WTC11 (cell line): Measurements from ENCODE around the gene SPATA13. TPM values are rescaled to one million over a fixed set of nuclear protein-coding genes. Genes with fewer than 3 reads are reported as not detected.

ENCODE experiments used
- ATAC-seq: fragments of 200-7000 bp; cut with Tn5 transposase; 2 replicates; pipeline ENCODE4 v1.10.0; 2021; ENCODE audit warnings: mild to moderate bottlenecking, moderate library complexity
- CTCF ChIA-PET: fragments of 300-600 bp; sonication (Branson Sonifier 250); formaldehyde crosslinking; loops from one replicate; lab custom pipeline; 2021; ENCODE audit warnings: antibody characterized with exemption; lab: Charles Lee
- POLR2A ChIA-PET: fragments of 350-600 bp; sonication (Branson Sonifier 250); formaldehyde crosslinking; loops from one replicate; lab custom pipeline; 2021; ENCODE audit warnings: antibody characterized with exemption; lab: Charles Lee
- DNase-seq: peaks from one replicate; pipeline ENCODE4 v3.0.0; 2021; ENCODE audit warnings: low spot score
- H3K27ac Mint-ChIP-seq: 2 replicates; pipeline ENCODE4 v1.8.0; 2021; ENCODE audit warnings: mixed read lengths
- H3K27me3 Mint-ChIP-seq: 2 replicates; pipeline ENCODE4 v1.8.0; 2021; ENCODE audit warnings: low read depth, mild to moderate bottlenecking, moderate library complexity, mixed read lengths
- H3K36me3 Mint-ChIP-seq: 2 replicates; pipeline ENCODE4 v1.8.0; 2021; ENCODE audit warnings: mixed read lengths
- H3K4me1 Mint-ChIP-seq: 2 replicates; pipeline ENCODE4 v1.8.0; 2022; ENCODE audit warnings: mixed read lengths
- H3K4me3 Mint-ChIP-seq: 2 replicates; pipeline ENCODE4 v1.8.0; 2021; ENCODE audit warnings: mild to moderate bottlenecking, moderate library complexity, mixed read lengths
- H3K9me3 Mint-ChIP-seq: 2 replicates; pipeline ENCODE4 v1.8.0; 2021; ENCODE audit warnings: mixed read lengths
- ATF2 ChIP-seq: sonication (generic); formaldehyde crosslinking; IDR thresholded peaks from 2 replicates; pipeline ENCODE4 v1.8.1; 2022; ENCODE audit warnings: low read depth, missing genetic modification reagents, borderline replicate concordance
- CTCF ChIP-seq: fragments of 200-600 bp; IDR thresholded peaks from 2 replicates; pipeline ENCODE4 v1.8.0; 2022; ENCODE audit warnings: antibody characterized with exemption
- EMX1 ChIP-seq: fragments of 250-450 bp; sonication (Bioruptor Pico); IDR thresholded peaks from 2 replicates; pipeline ENCODE4 v1.8.0; 2021; ENCODE audit warnings: mild to moderate bottlenecking
- ETV6 ChIP-seq: sonication (generic); formaldehyde crosslinking; IDR thresholded peaks from 2 replicates; pipeline ENCODE4 v1.8.1; 2022; ENCODE audit warnings: mild to moderate bottlenecking, missing genetic modification reagents
- FOXK1 ChIP-seq: sonication (generic); formaldehyde crosslinking; IDR thresholded peaks from 2 replicates; pipeline ENCODE4 v1.8.0; 2022; ENCODE audit warnings: mild to moderate bottlenecking, moderate library complexity, missing genetic modification reagents
- FOXP1 ChIP-seq: sonication (generic); formaldehyde crosslinking; IDR thresholded peaks from 2 replicates; pipeline ENCODE4 v1.8.0; 2022; ENCODE audit warnings: missing genetic modification reagents, mild to moderate bottlenecking, moderate library complexity, borderline replicate concordance
- GRHL2 ChIP-seq: fragments of 250-450 bp; sonication (Bioruptor Pico); IDR thresholded peaks from 2 replicates; pipeline ENCODE4 v1.8.0; 2022; ENCODE audit warnings: mild to moderate bottlenecking, moderate library complexity; ENCODE audit not compliant: insufficient replicate concordance, severe bottlenecking
- GTF2I ChIP-seq: fragments of 250-450 bp; sonication (Bioruptor Pico); conservative IDR thresholded peaks from 2 replicates; pipeline ENCODE4 v1.4.0; 2021; ENCODE audit warnings: mild to moderate bottlenecking
- HMGA2 ChIP-seq: fragments of 250-450 bp; sonication (Bioruptor Pico); IDR thresholded peaks from 2 replicates; pipeline ENCODE4 v1.4.0; 2021; ENCODE audit warnings: mild to moderate bottlenecking, moderate library complexity
- IRF1 ChIP-seq: sonication (generic); formaldehyde crosslinking; IDR thresholded peaks from 2 replicates; pipeline ENCODE4 v1.8.0; 2023; ENCODE audit warnings: missing genetic modification reagents
- JAZF1 ChIP-seq: fragments of 250-450 bp; sonication (Bioruptor Pico); IDR thresholded peaks from 2 replicates; pipeline ENCODE4 v1.9.0; 2021; ENCODE audit warnings: moderate library complexity, mild to moderate bottlenecking, inconsistent platforms
- KAT7 ChIP-seq: sonication (generic); formaldehyde crosslinking; IDR thresholded peaks from 2 replicates; pipeline ENCODE4 v1.8.1; 2023; ENCODE audit warnings: missing genetic modification reagents, mild to moderate bottlenecking, borderline replicate concordance
- MYBL2 ChIP-seq: sonication (generic); formaldehyde crosslinking; IDR thresholded peaks from 2 replicates; pipeline ENCODE4 v1.8.1; 2023; ENCODE audit warnings: mild to moderate bottlenecking, moderate library complexity, missing genetic modification reagents
- NFYB ChIP-seq: sonication (generic); formaldehyde crosslinking; conservative IDR thresholded peaks from 2 replicates; pipeline ENCODE4 v1.8.0; 2022; ENCODE audit warnings: low read depth, missing genetic modification reagents
- PRRX2 ChIP-seq: fragments of 250-450 bp; sonication (Bioruptor Pico); IDR thresholded peaks from 2 replicates; pipeline ENCODE4 v1.8.0; 2021; ENCODE audit warnings: mild to moderate bottlenecking
- RORB ChIP-seq: fragments of 250-450 bp; sonication (Bioruptor Pico); IDR thresholded peaks from 2 replicates; pipeline ENCODE4 v1.9.0; 2021; ENCODE audit warnings: mild to moderate bottlenecking
- TCF7 ChIP-seq: sonication (generic); formaldehyde crosslinking; IDR thresholded peaks from 2 replicates; pipeline ENCODE4 v1.8.0; 2022; ENCODE audit warnings: mild to moderate bottlenecking, low read depth, missing genetic modification reagents, moderate library complexity
- TEAD4 ChIP-seq: sonication (generic); formaldehyde crosslinking; IDR thresholded peaks from 2 replicates; pipeline ENCODE4 v1.8.0; 2022; ENCODE audit warnings: mild to moderate bottlenecking, missing genetic modification reagents
- TP53 ChIP-seq: sonication (generic); formaldehyde crosslinking; IDR thresholded peaks from 2 replicates; pipeline ENCODE4 v1.8.1; 2023; ENCODE audit warnings: mild to moderate bottlenecking, missing genetic modification reagents
- USF2 ChIP-seq: sonication (generic); formaldehyde crosslinking; IDR thresholded peaks from 2 replicates; pipeline ENCODE4 v1.8.1; 2023; ENCODE audit warnings: mild to moderate bottlenecking, missing genetic modification reagents, moderate library complexity
- ZNF138 ChIP-seq: sonication (generic); formaldehyde crosslinking; conservative IDR thresholded peaks from 2 replicates; pipeline ENCODE4 v1.8.1; 2022; ENCODE audit warnings: mild to moderate bottlenecking, moderate library complexity, missing genetic modification reagents
- ZNF232 ChIP-seq: sonication (generic); formaldehyde crosslinking; IDR thresholded peaks from 2 replicates; pipeline ENCODE4 v1.8.0; 2022; ENCODE audit warnings: mild to moderate bottlenecking, missing genetic modification reagents
- ZNF396 ChIP-seq: fragments of 250-450 bp; sonication (Bioruptor Pico); IDR thresholded peaks from 2 replicates; pipeline ENCODE4 v1.8.0; 2021; ENCODE audit warnings: mild to moderate bottlenecking, moderate library complexity, borderline replicate concordance
- total RNA-seq: library from RNA; stranded (reverse); gene quantifications from 3 replicates; pipeline ENCODE4 v1.2.3, GENCODE V29; 2021
- TF ChIP-seq, protein P1 (sequence below): sonication (generic); formaldehyde crosslinking; IDR thresholded peaks from 2 replicates; pipeline ENCODE4 v1.8.0; 2022; ENCODE audit warnings: missing genetic modification reagents
- TF ChIP-seq, protein P2 (sequence below): fragments of 250-450 bp; sonication (Bioruptor Pico); IDR thresholded peaks from 2 replicates; pipeline ENCODE4 v1.9.0; 2021; ENCODE audit warnings: moderate library complexity, mild to moderate bottlenecking, inconsistent platforms, borderline replicate concordance
- TF ChIP-seq, protein P3 (sequence below): sonication (generic); formaldehyde crosslinking; IDR thresholded peaks from 2 replicates; pipeline ENCODE4 v1.8.1; 2023; ENCODE audit warnings: mild to moderate bottlenecking, moderate library complexity, missing genetic modification reagents

The SPATA13 gene
- total RNA-seq, 1 experiment from 2014 or later, result 29.0 TPM

DNA sequence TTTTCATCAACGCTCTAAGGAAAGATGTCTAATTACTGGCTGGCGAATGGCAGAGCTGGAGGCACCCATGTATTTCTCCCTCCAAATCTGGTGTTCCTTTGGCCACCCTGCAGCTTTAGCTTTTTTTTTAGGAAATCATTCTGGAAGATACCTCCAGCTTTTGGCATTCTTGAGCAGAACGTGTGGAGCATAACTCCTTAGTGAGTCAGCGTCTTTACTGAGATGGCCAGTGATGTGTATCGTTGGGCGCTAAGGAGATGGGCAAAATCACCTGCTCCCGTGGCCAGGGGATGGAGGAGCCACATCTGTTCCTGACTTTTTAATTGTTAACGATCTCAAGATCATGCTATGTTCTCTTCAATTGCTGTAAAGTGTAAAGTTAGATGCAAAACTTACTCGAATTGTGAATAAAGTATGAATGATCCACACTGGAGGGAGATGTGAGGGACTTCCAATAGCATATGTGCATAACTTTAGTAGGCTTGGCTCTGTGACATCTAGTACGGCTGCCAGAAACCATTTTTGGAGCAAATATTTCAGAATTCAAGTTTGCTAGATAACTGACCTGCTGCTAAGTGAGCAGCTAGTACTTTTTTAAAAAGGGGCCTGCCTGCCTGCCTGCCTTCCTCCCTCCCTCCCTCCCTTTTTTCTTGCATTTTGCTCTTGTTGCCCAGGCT lies 124.5 kb downstream of the SPATA13 start (continued):
- TF ChIP-seq ZNF138 (CRISPR knock-in tag) (no peak), FOXK1 (CRISPR knock-in tag) (no peak), ZNF232 (no peak), IRF1 (CRISPR knock-in tag) (no peak), TP53 (no peak), ETV6 (no peak)
- TF ChIP-seq, protein P1, sequence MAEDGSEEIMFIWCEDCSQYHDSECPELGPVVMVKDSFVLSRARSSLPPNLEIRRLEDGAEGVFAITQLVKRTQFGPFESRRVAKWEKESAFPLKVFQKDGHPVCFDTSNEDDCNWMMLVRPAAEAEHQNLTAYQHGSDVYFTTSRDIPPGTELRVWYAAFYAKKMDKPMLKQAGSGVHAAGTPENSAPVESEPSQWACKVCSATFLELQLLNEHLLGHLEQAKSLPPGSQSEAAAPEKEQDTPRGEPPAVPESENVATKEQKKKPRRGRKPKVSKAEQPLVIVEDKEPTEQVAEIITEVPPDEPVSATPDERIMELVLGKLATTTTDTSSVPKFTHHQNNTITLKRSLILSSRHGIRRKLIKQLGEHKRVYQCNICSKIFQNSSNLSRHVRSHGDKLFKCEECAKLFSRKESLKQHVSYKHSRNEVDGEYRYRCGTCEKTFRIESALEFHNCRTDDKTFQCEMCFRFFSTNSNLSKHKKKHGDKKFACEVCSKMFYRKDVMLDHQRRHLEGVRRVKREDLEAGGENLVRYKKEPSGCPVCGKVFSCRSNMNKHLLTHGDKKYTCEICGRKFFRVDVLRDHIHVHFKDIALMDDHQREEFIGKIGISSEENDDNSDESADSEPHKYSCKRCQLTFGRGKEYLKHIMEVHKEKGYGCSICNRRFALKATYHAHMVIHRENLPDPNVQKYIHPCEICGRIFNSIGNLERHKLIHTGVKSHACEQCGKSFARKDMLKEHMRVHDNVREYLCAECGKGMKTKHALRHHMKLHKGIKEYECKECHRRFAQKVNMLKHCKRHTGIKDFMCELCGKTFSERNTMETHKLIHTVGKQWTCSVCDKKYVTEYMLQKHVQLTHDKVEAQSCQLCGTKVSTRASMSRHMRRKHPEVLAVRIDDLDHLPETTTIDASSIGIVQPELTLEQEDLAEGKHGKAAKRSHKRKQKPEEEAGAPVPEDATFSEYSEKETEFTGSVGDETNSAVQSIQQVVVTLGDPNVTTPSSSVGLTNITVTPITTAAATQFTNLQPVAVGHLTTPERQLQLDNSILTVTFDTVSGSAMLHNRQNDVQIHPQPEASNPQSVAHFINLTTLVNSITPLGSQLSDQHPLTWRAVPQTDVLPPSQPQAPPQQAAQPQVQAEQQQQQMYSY (CRISPR knock-in tag), result no peak
- TF ChIP-seq, protein P2, sequence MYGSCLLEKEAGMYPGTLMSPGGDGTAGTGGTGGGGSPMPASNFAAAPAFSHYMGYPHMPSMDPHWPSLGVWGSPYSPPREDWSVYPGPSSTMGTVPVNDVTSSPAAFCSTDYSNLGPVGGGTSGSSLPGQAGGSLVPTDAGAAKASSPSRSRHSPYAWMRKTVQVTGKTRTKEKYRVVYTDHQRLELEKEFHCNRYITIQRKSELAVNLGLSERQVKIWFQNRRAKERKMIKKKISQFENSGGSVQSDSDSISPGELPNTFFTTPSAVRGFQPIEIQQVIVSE (CRISPR knock-in tag), result no peak
- TF ChIP-seq, all 79 proteins: peak for 0

DNA sequence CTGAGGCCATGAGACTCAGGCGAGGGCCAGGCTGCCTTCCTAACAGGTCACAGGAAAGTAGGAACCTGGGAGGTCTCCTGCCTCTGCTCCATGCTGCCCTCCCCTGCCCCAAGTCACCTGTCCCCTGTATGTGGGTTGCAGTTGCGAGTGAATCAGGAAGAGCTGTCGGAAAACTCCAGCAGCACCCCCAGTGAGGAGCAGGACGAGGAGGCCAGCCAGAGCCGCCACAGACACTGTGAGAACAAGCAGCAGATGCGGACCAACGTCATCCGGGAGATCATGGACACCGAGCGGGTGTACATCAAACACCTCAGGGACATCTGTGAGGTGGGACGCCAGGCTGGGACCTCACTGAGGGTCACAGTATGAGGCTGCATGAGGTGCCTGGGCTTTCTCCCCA lies 126.1 kb downstream of the SPATA13 start:
- Mint-ChIP-seq H3K27me3 (no peaks in the 10 kb centered on the region), H3K27ac (no peak overlapping the region), H3K9me3 (no peaks in the 10 kb centered on the region), H3K36me3 (peaks cover 18% of the 10 kb centered on the region), H3K4me1 (no peaks in the 10 kb centered on the region), H3K4me3 (no peak overlapping the region)
- TF ChIP-seq, protein P3, sequence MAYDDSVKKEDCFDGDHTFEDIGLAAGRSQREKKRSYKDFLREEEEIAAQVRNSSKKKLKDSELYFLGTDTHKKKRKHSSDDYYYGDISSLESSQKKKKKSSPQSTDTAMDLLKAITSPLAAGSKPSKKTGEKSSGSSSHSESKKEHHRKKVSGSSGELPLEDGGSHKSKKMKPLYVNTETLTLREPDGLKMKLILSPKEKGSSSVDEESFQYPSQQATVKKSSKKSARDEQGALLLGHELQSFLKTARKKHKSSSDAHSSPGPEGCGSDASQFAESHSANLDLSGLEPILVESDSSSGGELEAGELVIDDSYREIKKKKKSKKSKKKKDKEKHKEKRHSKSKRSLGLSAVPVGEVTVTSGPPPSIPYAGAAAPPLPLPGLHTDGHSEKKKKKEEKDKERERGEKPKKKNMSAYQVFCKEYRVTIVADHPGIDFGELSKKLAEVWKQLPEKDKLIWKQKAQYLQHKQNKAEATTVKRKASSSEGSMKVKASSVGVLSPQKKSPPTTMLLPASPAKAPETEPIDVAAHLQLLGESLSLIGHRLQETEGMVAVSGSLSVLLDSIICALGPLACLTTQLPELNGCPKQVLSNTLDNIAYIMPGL, result no peak
- TF ChIP-seq TEAD4 (CRISPR knock-in tag), result no peak
- no peak for TF ChIP-seq MYBL2 (CRISPR knock-in tag)
- no peak for TF ChIP-seq PRRX2 (CRISPR knock-in tag)
- TF ChIP-seq JAZF1, result no peak
- no peak for TF ChIP-seq USF2 (CRISPR knock-in tag)
- TF ChIP-seq EMX1 (CRISPR knock-in tag), result no peak
- no peak for TF ChIP-seq ZNF232
- no peak for TF ChIP-seq RORB (CRISPR knock-in tag)
- no peak for TF ChIP-seq KAT7 (CRISPR knock-in tag)
- TF ChIP-seq FOXP1, result no peak
- TF ChIP-seq TCF7 (CRISPR knock-in tag), result no peak
- no peak for TF ChIP-seq NFYB (CRISPR knock-in tag)
- no peak for TF ChIP-seq CTCF
- no peak for TF ChIP-seq ATF2 (CRISPR knock-in tag)
- no peak for TF ChIP-seq ZNF396 (CRISPR knock-in tag)
- no peak for TF ChIP-seq GRHL2
- no peak for TF ChIP-seq HMGA2 (CRISPR knock-in tag)
- TF ChIP-seq GTF2I (CRISPR knock-in tag), result no peak
- DNase-seq, result no peak
- ChIA-PET POLR2A (no interaction called here), CTCF (no interaction called here)
- no peak for ATAC-seq
